K562 (cell line): Measurements from ENCODE around the gene RNF31. TPM values are rescaled to one million over a fixed set of nuclear protein-coding genes. Genes with fewer than 3 reads are reported as not detected.

Experiments
- CREB3L1 ChIP-seq: fragments of 450-650 bp; IDR thresholded peaks from 2 replicates; pipeline ENCODE4 v1.6.1; 2014; ENCODE audit warnings: low read depth, mild to moderate bottlenecking, moderate library complexity, borderline replicate concordance
- CTCF ChIP-seq, 3 experiments: IDR thresholded peaks in 2 of 3; conservative IDR thresholded peaks in 1 of 3; 2 replicates each; pipeline ENCODE4 v1.5.1; 2011 to 2012; ENCODE audit warnings: low read length in 3 of 3, mild to moderate bottlenecking in 3 of 3, control low read depth in 2 of 3, improper control_type of control experiment in 1 of 3, inconsistent platforms in 1 of 3, low read depth in 1 of 3, mixed read lengths in 1 of 3, moderate library complexity in 1 of 3; ENCODE audit not compliant: insufficient read depth in 2 of 3
- CXXC5 ChIP-seq: fragments of 250-450 bp; sonication (Bioruptor Pico); IDR thresholded peaks from 2 replicates; pipeline ENCODE4 v1.8.0; 2022; ENCODE audit warnings: inconsistent platforms, mild to moderate bottlenecking, moderate library complexity
- E2F1 ChIP-seq: sonication (generic); formaldehyde crosslinking; IDR thresholded peaks from 2 replicates; pipeline ENCODE4 v1.8.1; 2023; ENCODE audit warnings: mild to moderate bottlenecking, missing genetic modification reagents, moderate library complexity
- EP300 ChIP-seq: IDR thresholded peaks from 2 replicates; pipeline ENCODE4 v1.6.1; 2012; ENCODE audit warnings: low read length, improper control_type of control experiment
- JUNB ChIP-seq: fragments of 450-650 bp; formaldehyde crosslinking; conservative IDR thresholded peaks from 2 replicates; pipeline ENCODE4 v1.4.0; 2020; ENCODE audit warnings: mild to moderate bottlenecking
- NCOA1 ChIP-seq: fragments of 450-650 bp; IDR thresholded peaks from 2 replicates; pipeline ENCODE4 v1.6.1; 2016; ENCODE audit warnings: low read depth
- PBX2 ChIP-seq, 2 experiments: IDR thresholded peaks in 1 of 2; conservative IDR thresholded peaks in 1 of 2; 2 replicates each; pipeline ENCODE4 v1.6.1; 2016; ENCODE audit warnings: low read depth in 2 of 2, mild to moderate bottlenecking in 1 of 2, missing compliant biosample characterization in 1 of 2, missing genetic modification characterization in 1 of 2, moderate library complexity in 1 of 2
- SLC30A9 ChIP-seq: fragments of 250-450 bp; sonication (Bioruptor Pico); IDR thresholded peaks from 2 replicates; pipeline ENCODE4 v1.8.0; 2022; ENCODE audit warnings: mild to moderate bottlenecking, moderate library complexity
- SUPT5H ChIP-seq: fragments of 450-650 bp; IDR thresholded peaks from 2 replicates; pipeline ENCODE4 v1.6.1; 2016
- XRCC5 ChIP-seq: fragments of 200-400 bp; formaldehyde crosslinking; IDR thresholded peaks from 2 replicates; pipeline ENCODE4 v1.6.1; 2017; ENCODE audit warnings: low read depth, mild to moderate bottlenecking, low read length
- ZBTB12 ChIP-seq: fragments of 250-450 bp; sonication (Bioruptor Pico); IDR thresholded peaks from 2 replicates; pipeline ENCODE4 v1.4.0; 2020
- ZC3H11A ChIP-seq: IDR thresholded peaks from 2 replicates; pipeline ENCODE4 v1.6.1; 2012; ENCODE audit warnings: low read depth, low read length, improper control_type of control experiment
- ZC3H4 ChIP-seq: sonication (generic); formaldehyde crosslinking; IDR thresholded peaks from 2 replicates; pipeline ENCODE4 v1.9.0; 2021; ENCODE audit warnings: missing genetic modification reagents, borderline replicate concordance
- ZNF780A ChIP-seq: fragments of 250-450 bp; sonication (Bioruptor Pico); IDR thresholded peaks from 2 replicates; pipeline ENCODE4 v1.5.0; 2021; ENCODE audit warnings: mild to moderate bottlenecking
- polyA plus RNA-seq, 8 experiments: library from polyadenylated mRNA; depleted of rRNA in 4 of 8; stranded (reverse) in 5 of 8; unstranded in 3 of 8; fragments of >200 nt; fragmentation: Nextera tagmentation in 2 of 8; fragmentation: Illumina TruSeq in 1 of 8; extraction: Ambion mirVana in 2 of 8; extraction: Trizol in 1 of 8; gene quantifications; 2 replicates each; pipeline versions ENCODE4 v1.2.1 to v1.2.3, GENCODE V29; 2011 to 2014; ENCODE audit warnings: inconsistent platforms in 1 of 8, missing spikeins in 1 of 8
- total RNA-seq, 7 experiments: library from RNA; depleted of rRNA in 6 of 7; stranded (reverse); fragments of >200 nt in 6 of 7; fragmentation: Illumina TruSeq in 2 of 7; extraction: Trizol in 2 of 7; gene quantifications; 2 replicates each; pipeline versions ENCODE4 v1.2.1 to v1.2.3, GENCODE V29; 2011 to 2021; ENCODE audit warnings: low replicate concordance in 1 of 7
- TF ChIP-seq, protein P1 (sequence below): IDR thresholded peaks from 3 replicates; pipeline ENCODE4 v1.6.1; 2011; ENCODE audit warnings: borderline replicate concordance, mild to moderate bottlenecking; ENCODE audit not compliant: insufficient read length, insufficient read depth

Gene RNF31
- total and polyA plus RNA-seq, 9 of the 15 experiments (the other 6 are each of a cell fraction or from before 2014, with no cell fraction given): 3.1 to 47.6 (median 19.1) TPM

DNA sequence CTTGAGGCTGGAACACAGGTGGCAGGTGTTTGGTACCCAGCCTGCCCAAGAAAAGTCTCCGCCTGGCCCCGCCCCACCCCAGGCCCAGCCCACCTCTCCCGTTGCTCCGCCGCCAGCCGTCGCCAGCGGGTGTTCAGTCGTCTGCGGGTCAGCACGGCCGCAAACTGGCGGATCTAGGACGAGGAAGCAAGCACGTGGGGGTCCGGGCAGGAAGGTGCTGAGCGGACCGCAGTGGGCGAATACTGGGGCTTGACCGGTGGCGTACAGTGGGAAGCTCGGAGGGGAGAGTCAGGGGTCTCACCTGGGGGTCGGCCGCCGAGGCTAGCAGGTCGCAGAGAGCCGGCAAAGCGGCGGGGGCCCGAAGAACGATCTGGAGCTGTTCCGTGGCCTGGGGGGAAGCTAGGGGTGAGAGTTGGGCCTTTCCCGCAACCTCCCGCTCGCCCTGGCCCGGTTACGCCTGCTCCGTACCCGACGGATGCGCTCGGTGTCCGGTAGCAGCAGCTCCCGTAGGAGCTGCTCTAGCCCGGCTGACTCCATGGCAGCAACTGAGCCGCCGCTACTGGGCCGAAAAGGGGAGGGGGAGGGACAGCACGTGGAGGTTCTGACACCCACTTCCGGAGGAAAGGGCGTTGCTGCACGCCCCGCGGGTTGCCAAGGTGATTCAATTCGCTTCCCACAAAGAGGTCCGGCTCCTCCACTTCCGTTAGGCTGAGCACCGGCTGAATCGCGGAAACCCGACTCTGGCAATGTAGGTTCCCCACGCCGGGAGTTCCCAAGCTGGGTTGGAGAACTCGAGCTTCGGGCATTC is 41.2 kb downstream of the RNF31 start, which contains the start of gene IPO4 (continued):
- TF ChIP-seq, protein P1, sequence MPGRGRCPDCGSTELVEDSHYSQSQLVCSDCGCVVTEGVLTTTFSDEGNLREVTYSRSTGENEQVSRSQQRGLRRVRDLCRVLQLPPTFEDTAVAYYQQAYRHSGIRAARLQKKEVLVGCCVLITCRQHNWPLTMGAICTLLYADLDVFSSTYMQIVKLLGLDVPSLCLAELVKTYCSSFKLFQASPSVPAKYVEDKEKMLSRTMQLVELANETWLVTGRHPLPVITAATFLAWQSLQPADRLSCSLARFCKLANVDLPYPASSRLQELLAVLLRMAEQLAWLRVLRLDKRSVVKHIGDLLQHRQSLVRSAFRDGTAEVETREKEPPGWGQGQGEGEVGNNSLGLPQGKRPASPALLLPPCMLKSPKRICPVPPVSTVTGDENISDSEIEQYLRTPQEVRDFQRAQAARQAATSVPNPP: no peak
- TF ChIP-seq SUPT5H (peak; percentile 76), NCOA1 (peak; percentile 99), CTCF (IDR thresholded peaks at IDR 0.05 in 2 of 3, conservative IDR thresholded peaks at IDR 0.05 in 1 of 3; ENCODE audit: insufficient read depth in 2 of 3, low read depth in 1 of 3, low read length in 3 of 3) (no peak), CXXC5 (peak; percentile 89), ZNF780A (CRISPR knock-in tag) (no peak), JUNB (CRISPR knock-in tag) (no peak), ZC3H11A (peak; percentile 95), SLC30A9 (CRISPR knock-in tag) (no peak), CREB3L1 (peak; percentile 65; the same call in 1 of the 2 replicates), ZBTB12 (no peak), PBX2 (CRISPR knock-in tag; IDR thresholded peaks at IDR 0.05; ENCODE audit: low read depth) (no peak), PBX2 (tag; conservative IDR thresholded peaks at IDR 0.05; ENCODE audit: low read depth) (no peak), ZC3H4 (no peak), XRCC5 (peak; percentile 99), E2F1 (CRISPR knock-in tag) (no peak), EP300 (no peak)
